ENCODE results near the gene CKAP5.

CKAP5 gene

GRCh38 chr11:46849631-46850030, 3.6 kb upstream of the CKAP5 start:
- Histone ChIP-seq H3K4me3 (ENCODE audit: low read depth, low read length) (no peak overlapping the region), H3K27me3 (ENCODE audit: control insufficient read depth, insufficient read depth, low read length) (peaks cover 30% of the 10 kb centered on the region), H3K36me3 (ENCODE audit: control insufficient read depth, insufficient read depth, low read length) (no peaks in the 10 kb centered on the region), H3K9ac (ENCODE audit: low read depth, low read length) (no peak overlapping the region), H3K9me3 (ENCODE audit: control insufficient read depth, insufficient read depth, low read length) (no peaks in the 10 kb centered on the region), H3K4me1 (ENCODE audit: control insufficient read depth, insufficient read depth, low read length) (peaks cover 8% of the 10 kb centered on the region)

- peak overlapping the region; percentile 84 for H3K4me3 ChIP-seq (ENCODE audit: low read depth, low read length)
- H3K27me3 ChIP-seq (ENCODE audit: control insufficient read depth, insufficient read depth, low read length) = peaks cover 23% of the 10 kb centered on the region
- no peaks in the 10 kb centered on the region for H3K36me3 ChIP-seq (ENCODE audit: control insufficient read depth, insufficient read depth, low read length)
- H3K9ac ChIP-seq (ENCODE audit: low read depth, low read length) = peak overlapping the region; percentile 32
- no peaks in the 10 kb centered on the region for H3K9me3 ChIP-seq (ENCODE audit: control insufficient read depth, insufficient read depth, low read length)
- peaks cover 12% of the 10 kb centered on the region for H3K4me1 ChIP-seq (ENCODE audit: control insufficient read depth, insufficient read depth, low read length)
Observed at GRCh38 chr11:46846510-46846830, 390 bp upstream of the CKAP5 start.

GRCh38 chr11:46845440-46845739, 690 bp downstream of the CKAP5 start:
- Histone ChIP-seq H3K4me1 (ENCODE audit: control insufficient read depth, insufficient read depth, low read length) (peaks cover 6% of the 10 kb centered on the region), H3K36me3 (ENCODE audit: control insufficient read depth, insufficient read depth, low read length) (no peaks in the 10 kb centered on the region), H3K9me3 (ENCODE audit: control insufficient read depth, insufficient read depth, low read length) (no peaks in the 10 kb centered on the region), H3K4me3 (ENCODE audit: low read depth, low read length) (peak overlapping the region; percentile 84), H3K27me3 (ENCODE audit: control insufficient read depth, insufficient read depth, low read length) (peaks cover 23% of the 10 kb centered on the region), H3K9ac (ENCODE audit: low read depth, low read length) (peak overlapping the region; percentile 66)

GRCh38 chr11:46840116-46840515, 6.0 kb downstream of the CKAP5 start:
- no peaks in the 10 kb centered on the region for H3K27me3 ChIP-seq (ENCODE audit: control insufficient read depth, insufficient read depth, low read length)
- H3K9me3 ChIP-seq (ENCODE audit: control insufficient read depth, insufficient read depth, low read length) = no peaks in the 10 kb centered on the region
- H3K9ac ChIP-seq (ENCODE audit: low read depth, low read length) = no peak overlapping the region
- no peak overlapping the region for H3K4me3 ChIP-seq (ENCODE audit: low read depth, low read length)
- no peaks in the 10 kb centered on the region for H3K36me3 ChIP-seq (ENCODE audit: control insufficient read depth, insufficient read depth, low read length)
- peaks cover 15% of the 10 kb centered on the region for H3K4me1 ChIP-seq (ENCODE audit: control insufficient read depth, insufficient read depth, low read length)

GRCh38 chr11:46838501-46838900, 7.6 kb downstream of the CKAP5 start:
- H3K9ac ChIP-seq (ENCODE audit: low read depth, low read length) = no peak overlapping the region
- no peaks in the 10 kb centered on the region for H3K36me3 ChIP-seq (ENCODE audit: control insufficient read depth, insufficient read depth, low read length)
- H3K4me1 ChIP-seq (ENCODE audit: control insufficient read depth, insufficient read depth, low read length) = peaks cover 15% of the 10 kb centered on the region
- H3K9me3 ChIP-seq (ENCODE audit: control insufficient read depth, insufficient read depth, low read length) = no peaks in the 10 kb centered on the region
- no peak overlapping the region for H3K4me3 ChIP-seq (ENCODE audit: low read depth, low read length)
- no peaks in the 10 kb centered on the region for H3K27me3 ChIP-seq (ENCODE audit: control insufficient read depth, insufficient read depth, low read length)

GRCh38 chr11:46837860-46838259, 8.2 kb downstream of the CKAP5 start:
- Histone ChIP-seq H3K9ac (ENCODE audit: low read depth, low read length) (no peak overlapping the region), H3K9me3 (ENCODE audit: control insufficient read depth, insufficient read depth, low read length) (no peaks in the 10 kb centered on the region), H3K4me3 (ENCODE audit: low read depth, low read length) (no peak overlapping the region), H3K4me1 (ENCODE audit: control insufficient read depth, insufficient read depth, low read length) (peaks cover 15% of the 10 kb centered on the region), H3K27me3 (ENCODE audit: control insufficient read depth, insufficient read depth, low read length) (no peaks in the 10 kb centered on the region), H3K36me3 (ENCODE audit: control insufficient read depth, insufficient read depth, low read length) (no peaks in the 10 kb centered on the region)

- no peaks in the 10 kb centered on the region for H3K36me3 ChIP-seq (ENCODE audit: control insufficient read depth, insufficient read depth, low read length)
- no peak overlapping the region for H3K9ac ChIP-seq (ENCODE audit: low read depth, low read length)
- no peak overlapping the region for H3K4me3 ChIP-seq (ENCODE audit: low read depth, low read length)
- H3K9me3 ChIP-seq (ENCODE audit: control insufficient read depth, insufficient read depth, low read length) = no peaks in the 10 kb centered on the region
- H3K4me1 ChIP-seq (ENCODE audit: control insufficient read depth, insufficient read depth, low read length) = peaks cover 10% of the 10 kb centered on the region
- H3K27me3 ChIP-seq (ENCODE audit: control insufficient read depth, insufficient read depth, low read length) = no peaks in the 10 kb centered on the region
Observed at GRCh38 chr11:46836870-46837269, 9.2 kb downstream of the CKAP5 start.

DNA sequence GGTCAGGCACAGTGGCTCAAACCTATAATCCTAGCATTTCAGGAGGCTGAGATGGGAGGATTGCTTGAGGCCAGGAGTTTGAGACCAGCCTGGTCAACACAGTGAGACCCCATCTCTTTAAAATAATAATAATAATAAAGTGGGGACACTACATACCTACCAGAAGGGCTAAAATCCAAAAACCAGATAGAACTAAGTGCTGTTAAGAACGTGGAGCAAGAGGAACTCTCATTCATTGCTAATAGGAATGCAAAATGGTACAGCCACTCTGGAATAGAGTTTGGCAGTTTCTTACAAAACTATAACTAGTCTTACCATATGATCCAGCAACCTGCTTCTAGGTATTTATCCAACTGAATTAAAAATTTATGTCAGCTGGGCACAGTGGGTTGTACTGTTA, 9.6 kb downstream of the CKAP5 start:
- Histone ChIP-seq H3K9me3 (ENCODE audit: control insufficient read depth, insufficient read depth, low read length) (no peaks in the 10 kb centered on the region), H3K4me3 (ENCODE audit: low read depth, low read length) (no peak overlapping the region), H3K4me1 (ENCODE audit: control insufficient read depth, insufficient read depth, low read length) (peaks cover 10% of the 10 kb centered on the region), H3K27me3 (ENCODE audit: control insufficient read depth, insufficient read depth, low read length) (no peaks in the 10 kb centered on the region), H3K36me3 (ENCODE audit: control insufficient read depth, insufficient read depth, low read length) (no peaks in the 10 kb centered on the region), H3K9ac (ENCODE audit: low read depth, low read length) (no peak overlapping the region)

DNA sequence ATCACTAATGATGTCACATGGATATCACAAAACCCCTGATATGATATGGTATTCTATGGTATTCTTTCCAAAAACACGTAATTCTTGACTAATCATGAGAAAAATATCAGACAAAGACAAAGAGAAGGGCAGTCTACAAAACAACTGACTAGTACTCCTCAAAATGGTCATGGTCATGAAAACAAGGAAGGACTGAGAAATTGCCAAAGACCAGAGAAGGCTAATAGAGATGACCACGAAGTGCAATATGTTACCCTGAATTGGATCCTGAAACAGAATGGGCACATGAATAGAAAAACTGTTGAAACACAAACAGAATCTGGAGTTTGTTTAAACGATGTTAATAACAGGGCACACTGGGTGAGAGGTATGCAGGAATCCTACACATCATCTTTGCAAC, 10.2 kb downstream of the CKAP5 start:
- Histone ChIP-seq H3K4me1 (ENCODE audit: control insufficient read depth, insufficient read depth, low read length) (peaks cover 10% of the 10 kb centered on the region), H3K36me3 (ENCODE audit: control insufficient read depth, insufficient read depth, low read length) (no peaks in the 10 kb centered on the region), H3K27me3 (ENCODE audit: control insufficient read depth, insufficient read depth, low read length) (no peaks in the 10 kb centered on the region), H3K4me3 (ENCODE audit: low read depth, low read length) (no peak overlapping the region), H3K9me3 (ENCODE audit: control insufficient read depth, insufficient read depth, low read length) (no peaks in the 10 kb centered on the region), H3K9ac (ENCODE audit: low read depth, low read length) (no peak overlapping the region)

GRCh38 chr11:46834821-46835220, 11.3 kb downstream of the CKAP5 start:
- no peaks in the 10 kb centered on the region for H3K27me3 ChIP-seq (ENCODE audit: control insufficient read depth, insufficient read depth, low read length)
- H3K4me3 ChIP-seq (ENCODE audit: low read depth, low read length) = no peak overlapping the region
- H3K9me3 ChIP-seq (ENCODE audit: control insufficient read depth, insufficient read depth, low read length) = no peaks in the 10 kb centered on the region
- peaks cover 10% of the 10 kb centered on the region for H3K4me1 ChIP-seq (ENCODE audit: control insufficient read depth, insufficient read depth, low read length)
- no peak overlapping the region for H3K9ac ChIP-seq (ENCODE audit: low read depth, low read length)
- H3K36me3 ChIP-seq (ENCODE audit: control insufficient read depth, insufficient read depth, low read length) = no peaks in the 10 kb centered on the region

DNA sequence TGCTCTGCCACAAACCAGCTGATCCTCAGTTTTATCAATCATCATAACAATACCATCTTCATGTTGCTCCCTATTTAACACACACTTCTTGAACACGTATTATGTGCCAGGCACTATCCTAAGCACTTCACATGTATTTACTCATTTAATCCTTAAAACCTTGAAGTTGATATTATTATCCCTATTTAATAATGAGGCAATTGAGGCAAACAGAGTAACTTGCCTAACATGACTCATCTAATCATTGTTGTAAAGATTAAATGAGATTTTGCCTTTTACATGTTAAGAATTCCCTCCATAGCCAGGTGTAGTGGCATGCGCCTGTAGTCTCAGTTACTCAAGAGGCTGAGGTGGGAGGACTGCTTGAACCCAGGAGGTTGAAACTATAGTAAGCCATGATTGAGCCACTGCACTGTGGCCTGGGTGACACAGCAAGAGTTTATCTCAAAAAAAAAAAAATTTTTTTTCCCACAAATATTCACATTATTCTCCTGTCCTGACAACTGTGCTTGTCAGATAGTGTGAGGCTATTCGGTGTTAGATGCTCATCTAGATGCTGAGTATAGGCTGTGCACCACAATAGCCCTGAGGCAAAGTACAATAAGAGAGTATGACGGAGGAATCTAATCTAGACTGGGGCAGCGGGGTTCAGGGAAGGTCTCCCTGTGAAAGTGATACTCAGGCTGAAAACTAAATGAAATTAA, 13.4 kb downstream of the CKAP5 start:
- Histone ChIP-seq H3K9ac (ENCODE audit: low read depth, low read length) (no peak overlapping the region), H3K4me1 (ENCODE audit: control insufficient read depth, insufficient read depth, low read length) (peaks cover 12% of the 10 kb centered on the region), H3K9me3 (ENCODE audit: control insufficient read depth, insufficient read depth, low read length) (no peaks in the 10 kb centered on the region), H3K36me3 (ENCODE audit: control insufficient read depth, insufficient read depth, low read length) (no peaks in the 10 kb centered on the region), H3K4me3 (ENCODE audit: low read depth, low read length) (no peak overlapping the region), H3K27me3 (ENCODE audit: control insufficient read depth, insufficient read depth, low read length) (no peaks in the 10 kb centered on the region)

DNA sequence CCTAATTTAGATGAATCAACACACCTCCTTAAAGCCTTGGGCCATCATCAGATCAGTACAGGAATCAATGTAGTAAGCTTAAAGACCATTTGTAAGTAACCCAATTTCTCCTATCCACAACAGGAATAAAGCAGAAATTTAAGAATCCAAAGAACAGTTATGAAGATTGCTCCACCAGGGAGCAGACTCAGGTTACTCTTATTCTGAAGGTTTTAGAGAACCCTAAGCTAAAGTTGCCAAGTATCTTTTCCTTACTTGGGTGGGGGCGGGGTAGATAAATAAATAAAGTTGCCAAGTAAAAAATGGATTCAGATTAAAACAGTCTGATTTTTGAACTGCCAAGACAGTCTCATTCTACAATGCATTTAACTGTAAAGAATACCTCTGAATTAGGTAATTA, 18.1 kb downstream of the CKAP5 start:
- Histone ChIP-seq H3K9ac (ENCODE audit: low read depth, low read length) (no peak overlapping the region), H3K27me3 (ENCODE audit: control insufficient read depth, insufficient read depth, low read length) (no peaks in the 10 kb centered on the region), H3K9me3 (ENCODE audit: control insufficient read depth, insufficient read depth, low read length) (no peaks in the 10 kb centered on the region), H3K4me3 (ENCODE audit: low read depth, low read length) (no peak overlapping the region), H3K36me3 (ENCODE audit: control insufficient read depth, insufficient read depth, low read length) (no peaks in the 10 kb centered on the region), H3K4me1 (ENCODE audit: control insufficient read depth, insufficient read depth, low read length) (peaks cover 2% of the 10 kb centered on the region)

All from iPS-15b (cell line).